Measurements from ENCODE around the gene NOVA2. TPM values are rescaled to one million over a fixed set of nuclear protein-coding genes. Genes with fewer than 3 reads are reported as not detected.

The NOVA2 gene
- total RNA-seq, 1 experiment from 2014 or later: 11.3 TPM

GRCh38 chr19:45927565-45928261, 46.0 kb downstream of the NOVA2 start (continued):
- TF ChIP-seq ZNF532 (CRISPR knock-in tag; IDR thresholded peaks at IDR 0.05; ENCODE audit: borderline replicate concordance): no peak
- TF ChIP-seq MAX (CRISPR knock-in tag; IDR thresholded peaks at IDR 0.05): peak; percentile 94
- no peak for TF ChIP-seq SP1 (CRISPR knock-in tag; conservative IDR thresholded peaks at IDR 0.05)
- TF ChIP-seq USF2 (CRISPR knock-in tag; IDR thresholded peaks at IDR 0.05): peak; percentile 91
- TF ChIP-seq SOX15 (CRISPR knock-in tag; IDR thresholded peaks at IDR 0.05): no peak
- peak; percentile 90 for TF ChIP-seq USF1 (CRISPR knock-in tag; IDR thresholded peaks at IDR 0.05)
- 0 out of 2 replicates have a peak, but pooled peaks have one; percentile 72 for TF ChIP-seq E2F1 (CRISPR knock-in tag; IDR thresholded peaks at IDR 0.05)
- TF ChIP-seq E2F4 (CRISPR knock-in tag; IDR thresholded peaks at IDR 0.05; ENCODE audit: borderline replicate concordance, low read depth): peak; percentile 100
- no peak for TF ChIP-seq ZNF425 (CRISPR knock-in tag; conservative IDR thresholded peaks at IDR 0.05)
- no peak for TF ChIP-seq AR (CRISPR knock-in tag; IDR thresholded peaks at IDR 0.05)
- no peak for TF ChIP-seq SMAD3 (CRISPR knock-in tag; IDR thresholded peaks at IDR 0.05; ENCODE audit: borderline replicate concordance)
- TF ChIP-seq ZNF281 (CRISPR knock-in tag; IDR thresholded peaks at IDR 0.05): 0 out of 2 replicates have a peak, but pooled peaks have one; percentile 44
- TF ChIP-seq NFE2L1 (CRISPR knock-in tag; IDR thresholded peaks at IDR 0.05): peak; percentile 90; the same call in 1 of the 2 replicates
- TF ChIP-seq PRRX2 (CRISPR knock-in tag; IDR thresholded peaks at IDR 0.05): no peak
- no peak for TF ChIP-seq ZNF416 (CRISPR knock-in tag; IDR thresholded peaks at IDR 0.05)
- TF ChIP-seq ZNF263 (CRISPR knock-in tag; IDR thresholded peaks at IDR 0.05; ENCODE audit: low read depth): no peak
- TF ChIP-seq FOXP1 (CRISPR knock-in tag; IDR thresholded peaks at IDR 0.05; ENCODE audit: borderline replicate concordance): peak; percentile 44; the same call in 1 of the 2 replicates
- TF ChIP-seq CREM (CRISPR knock-in tag; IDR thresholded peaks at IDR 0.05): 0 out of 2 replicates have a peak, but pooled peaks have one; percentile 52
